Measurements from ENCODE around the gene ARHGAP26. TPM values are rescaled to one million over a fixed set of nuclear protein-coding genes. Genes with fewer than 3 reads are reported as not detected.

The ARHGAP26 gene
- total and polyA plus RNA-seq, 2 of the 4 experiments (the other 2 are of a cell fraction) = 0.54 to 0.56 TPM

DNA sequence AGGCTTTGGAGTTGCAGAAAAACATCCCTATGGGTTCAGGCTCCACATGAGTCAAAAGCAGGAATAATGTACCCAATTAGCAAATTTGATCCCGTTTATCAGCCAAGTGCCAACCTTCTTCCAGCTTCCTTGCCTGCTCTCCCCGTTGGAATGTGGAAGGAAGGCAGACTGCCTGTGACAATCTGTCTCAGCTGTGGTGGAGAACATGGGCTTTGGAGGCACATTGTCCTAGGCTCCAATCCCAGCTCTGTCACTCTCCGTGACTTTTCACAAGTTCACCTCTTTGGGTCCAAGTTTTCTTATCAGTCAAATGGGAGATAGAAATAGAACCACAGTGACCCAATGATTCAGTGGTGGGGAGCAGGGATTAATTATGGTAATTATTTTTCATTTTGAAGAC lies 113.9 kb downstream of the ARHGAP26 start:
- H3K56ac ChIP-seq (ENCODE audit: extremely low read depth, insufficient read depth, low read length) = no peak overlapping the region
- H3K9ac ChIP-seq (ENCODE audit: low read depth, low read length) = no peak overlapping the region
- BruUV-seq (replicated peaks) = no TSS peak
- H3K27me3 ChIP-seq (ENCODE audit: control insufficient read depth, insufficient read depth, low read length) = no peaks in the 10 kb centered on the region
- no peak overlapping the region for H2BK120ac ChIP-seq (ENCODE audit: low read depth, low read length)
- H3K4me2 ChIP-seq (ENCODE audit: low read depth, low read length) = no peak overlapping the region
- no peaks in the 10 kb centered on the region for H3K9me3 ChIP-seq (ENCODE audit: control insufficient read depth, insufficient read depth, low read length)
- DNase-seq = no peak
- dilution Hi-C loops (cut with HindIII; ENCODE audit: low sequenced_read_pairs, unreplicated experiment) = loop anchor here (25.0 kb wide), 1 partner anchor 172 kb away; no protein-coding TSS in a partner anchor
- no peak overlapping the region; the same call in 1 of the 2 replicates for H4K91ac ChIP-seq (ENCODE audit: insufficient read depth, low read depth, low read length)
- peak overlapping the region; percentile 7; the same call in 1 of the 2 replicates for H2AK5ac ChIP-seq (ENCODE audit: low read depth, low read length)
- no peak overlapping the region for H3K18ac ChIP-seq (ENCODE audit: low read depth, low read length)
- no peak overlapping the region for H3K4me3 ChIP-seq (ENCODE audit: insufficient read depth, low read depth, low read length)
- no peaks in the 10 kb centered on the region for H3K36me3 ChIP-seq (ENCODE audit: control insufficient read depth, insufficient read depth, low read length)
- TF ChIP-seq MAFK (IDR thresholded peaks at IDR 0.05; ENCODE audit: low read depth, low read length) = no peak
- TF ChIP-seq, protein P1, sequence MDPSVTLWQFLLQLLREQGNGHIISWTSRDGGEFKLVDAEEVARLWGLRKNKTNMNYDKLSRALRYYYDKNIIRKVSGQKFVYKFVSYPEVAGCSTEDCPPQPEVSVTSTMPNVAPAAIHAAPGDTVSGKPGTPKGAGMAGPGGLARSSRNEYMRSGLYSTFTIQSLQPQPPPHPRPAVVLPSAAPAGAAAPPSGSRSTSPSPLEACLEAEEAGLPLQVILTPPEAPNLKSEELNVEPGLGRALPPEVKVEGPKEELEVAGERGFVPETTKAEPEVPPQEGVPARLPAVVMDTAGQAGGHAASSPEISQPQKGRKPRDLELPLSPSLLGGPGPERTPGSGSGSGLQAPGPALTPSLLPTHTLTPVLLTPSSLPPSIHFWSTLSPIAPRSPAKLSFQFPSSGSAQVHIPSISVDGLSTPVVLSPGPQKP (IDR thresholded peaks at IDR 0.05; ENCODE audit: borderline replicate concordance, low read depth, low read length) = no peak
- no peak for TF ChIP-seq BHLHE40 (IDR thresholded peaks at IDR 0.05; ENCODE audit: low read depth, low read length)
- TF ChIP-seq SMC3 (IDR thresholded peaks at IDR 0.05; ENCODE audit: low read depth, low read length) = no peak
- TF ChIP-seq CHD1 (IDR thresholded peaks at IDR 0.05; ENCODE audit: low read depth, low read length) = no peak
- TF ChIP-seq, protein P2, sequence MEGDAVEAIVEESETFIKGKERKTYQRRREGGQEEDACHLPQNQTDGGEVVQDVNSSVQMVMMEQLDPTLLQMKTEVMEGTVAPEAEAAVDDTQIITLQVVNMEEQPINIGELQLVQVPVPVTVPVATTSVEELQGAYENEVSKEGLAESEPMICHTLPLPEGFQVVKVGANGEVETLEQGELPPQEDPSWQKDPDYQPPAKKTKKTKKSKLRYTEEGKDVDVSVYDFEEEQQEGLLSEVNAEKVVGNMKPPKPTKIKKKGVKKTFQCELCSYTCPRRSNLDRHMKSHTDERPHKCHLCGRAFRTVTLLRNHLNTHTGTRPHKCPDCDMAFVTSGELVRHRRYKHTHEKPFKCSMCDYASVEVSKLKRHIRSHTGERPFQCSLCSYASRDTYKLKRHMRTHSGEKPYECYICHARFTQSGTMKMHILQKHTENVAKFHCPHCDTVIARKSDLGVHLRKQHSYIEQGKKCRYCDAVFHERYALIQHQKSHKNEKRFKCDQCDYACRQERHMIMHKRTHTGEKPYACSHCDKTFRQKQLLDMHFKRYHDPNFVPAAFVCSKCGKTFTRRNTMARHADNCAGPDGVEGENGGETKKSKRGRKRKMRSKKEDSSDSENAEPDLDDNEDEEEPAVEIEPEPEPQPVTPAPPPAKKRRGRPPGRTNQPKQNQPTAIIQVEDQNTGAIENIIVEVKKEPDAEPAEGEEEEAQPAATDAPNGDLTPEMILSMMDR (conservative IDR thresholded peaks at IDR 0.05; ENCODE audit: low read depth, low read length) = no peak
- no peak for TF ChIP-seq FOS (IDR thresholded peaks at IDR 0.05; ENCODE audit: low read depth, low read length)
- TF ChIP-seq NFE2L2 (IDR thresholded peaks at IDR 0.05; ENCODE audit: low read depth, low read length) = no peak
- no peak for TF ChIP-seq MAZ (IDR thresholded peaks at IDR 0.05; ENCODE audit: borderline replicate concordance, low read depth, low read length)
- TF ChIP-seq CEBPB (IDR thresholded peaks at IDR 0.05; ENCODE audit: low read depth, low read length) = no peak
- no peak for TF ChIP-seq RFX5 (IDR thresholded peaks at IDR 0.05; ENCODE audit: low read depth, low read length)
- no peak for TF ChIP-seq MXI1 (IDR thresholded peaks at IDR 0.05; ENCODE audit: borderline replicate concordance, low read depth, low read length)
- no peak for TF ChIP-seq RCOR1 (IDR thresholded peaks at IDR 0.05; ENCODE audit: insufficient replicate concordance, low read length)
- no peak for TF ChIP-seq POLR2A (IDR thresholded peaks at IDR 0.05; ENCODE audit: low read depth, low read length)
- no peak for TF ChIP-seq RAD21 (IDR thresholded peaks at IDR 0.05; ENCODE audit: low read length)
- TF ChIP-seq, protein P3, sequence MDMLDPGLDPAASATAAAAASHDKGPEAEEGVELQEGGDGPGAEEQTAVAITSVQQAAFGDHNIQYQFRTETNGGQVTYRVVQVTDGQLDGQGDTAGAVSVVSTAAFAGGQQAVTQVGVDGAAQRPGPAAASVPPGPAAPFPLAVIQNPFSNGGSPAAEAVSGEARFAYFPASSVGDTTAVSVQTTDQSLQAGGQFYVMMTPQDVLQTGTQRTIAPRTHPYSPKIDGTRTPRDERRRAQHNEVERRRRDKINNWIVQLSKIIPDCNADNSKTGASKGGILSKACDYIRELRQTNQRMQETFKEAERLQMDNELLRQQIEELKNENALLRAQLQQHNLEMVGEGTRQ (IDR thresholded peaks at IDR 0.05; ENCODE audit: low read depth, low read length) = no peak
- no peaks in the 10 kb centered on the region for H3K79me1 ChIP-seq (ENCODE audit: low read depth in 1 of 2, low read length in 2 of 2)
- H2AK9ac ChIP-seq (replicated peaks; ENCODE audit: low read depth, low read length, poor library complexity) = no peak overlapping the region
- no peak overlapping the region for H2AFZ ChIP-seq (replicated peaks; ENCODE audit: low read length, poor library complexity)
- H4K8ac ChIP-seq (ENCODE audit: low read depth in 2 of 2, low read length in 2 of 2) = no peak overlapping the region
- H3K4me1 ChIP-seq (ENCODE audit: control insufficient read depth, insufficient read depth, low read length) = peaks cover 5% of the 10 kb centered on the region
- H2BK15ac ChIP-seq (ENCODE audit: low read depth, low read length) = no peak overlapping the region
- in situ Hi-C loops (cut with MboI; ENCODE audit: low sequenced_read_pairs) = no loop called here
- no CpG with 5 or more reads among the region's 3 CpGs for WGBS, 2 experiments (ENCODE audit: extremely low coverage in 2 of 2, insufficient read length in 1 of 2)
- CTCF ChIA-PET = interaction anchor here (0.9 to 4.8 kb wide), 3 partner anchors 17 to 228 kb away, joined by 3 to 33 read pairs (median 3); no protein-coding TSS in a partner anchor
- no peak overlapping the region for H4K5ac ChIP-seq (ENCODE audit: low read depth, low read length)
- H2BK5ac ChIP-seq (ENCODE audit: low read depth, low read length, poor library complexity, severe bottlenecking) = no peak overlapping the region
- no peak overlapping the region for H3K23ac ChIP-seq (ENCODE audit: low read depth, low read length)
- 0 out of 2 replicates have a peak overlapping the region, but pooled peaks have one; percentile 3 for H3K14ac ChIP-seq (replicated peaks; ENCODE audit: low read depth, low read length)
- no peaks in the 10 kb centered on the region for H4K20me1 ChIP-seq (ENCODE audit: insufficient read depth, low read length)
- intact Hi-C loops (cut with micrococcal nuclease) = loop anchor here (5.0 kb wide), 1 partner anchor 272 kb away; no protein-coding TSS in a partner anchor
- no peak overlapping the region for H3K4ac ChIP-seq (ENCODE audit: low read depth, low read length)
- H2BK20ac ChIP-seq (ENCODE audit: low read depth, low read length) = 0 out of 2 replicates have a peak overlapping the region, but pooled peaks have one; percentile 28
- no peak overlapping the region for H3K27ac ChIP-seq (ENCODE audit: insufficient read depth, low read length)
- ATAC-seq (ENCODE audit: low read depth) = no peak
- no peaks in the 10 kb centered on the region; the same call in 1 of the 2 replicates for H3K9me1 ChIP-seq (ENCODE audit: insufficient read depth, low read length)
- POLR2A ChIA-PET (ENCODE audit: unreplicated experiment) = no interaction called here
